PFSK-1 (cell line): Measurements from ENCODE around the gene ABR.

ENCODE experiments used
- FOXP2 ChIP-seq: optimal IDR thresholded peaks from 2 replicates; pipeline ENCODE3; 2011; ENCODE audit warnings: borderline replicate concordance, control low read depth, inconsistent platforms; ENCODE audit not compliant: insufficient read depth; ENCODE audit errors: extremely low read length, extremely low read depth
- POLR2AphosphoS5 ChIP-seq: IDR thresholded peaks from 2 replicates; pipeline ENCODE4 v1.6.1; 2012; ENCODE audit warnings: low read depth, mild to moderate bottlenecking, control low read depth, low read length, moderate library complexity
- SIN3A ChIP-seq: IDR thresholded peaks from 2 replicates; pipeline ENCODE4 v1.6.1; 2012; ENCODE audit warnings: mild to moderate bottlenecking, low read length, moderate library complexity, borderline replicate concordance; ENCODE audit not compliant: insufficient read depth
- TAF1 ChIP-seq: IDR thresholded peaks from 2 replicates; pipeline ENCODE4 v1.6.1; 2012; ENCODE audit warnings: low read length, control low read depth, borderline replicate concordance; ENCODE audit not compliant: insufficient read depth
- TF ChIP-seq, protein P1 (sequence below), 2 experiments: IDR thresholded peaks; 2 replicates each; pipeline versions ENCODE4 v1.6.1 to v1.8.0; 2011 to 2012; ENCODE audit warnings: low read depth in 2 of 2, low read length in 2 of 2, control low read depth in 1 of 2, inconsistent platforms in 1 of 2, mild to moderate bottlenecking in 1 of 2, moderate library complexity in 1 of 2; ENCODE audit not compliant: insufficient read depth in 1 of 2

Gene ABR

DNA sequence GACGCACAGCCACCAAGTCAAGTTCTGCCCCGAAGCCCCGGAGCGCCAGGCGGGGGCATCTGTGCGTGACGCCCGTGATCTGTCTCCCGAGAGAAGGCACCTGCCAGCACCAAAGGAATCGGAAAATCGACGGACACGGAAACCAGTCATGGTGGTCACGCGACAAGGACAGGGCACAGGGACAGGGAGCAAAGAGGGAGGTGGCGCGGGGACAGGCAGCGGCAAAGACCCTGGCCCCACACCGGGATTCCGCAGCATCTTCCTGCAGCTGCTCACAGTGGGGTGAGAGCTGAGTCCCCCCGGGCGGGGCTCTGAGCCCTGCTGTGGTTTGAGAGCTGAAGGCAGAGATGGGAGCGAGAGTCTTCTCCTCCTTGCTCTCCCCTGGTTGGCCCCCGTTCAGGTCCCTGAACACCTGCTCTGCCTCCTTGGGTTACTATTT, 56.4 kb downstream of the ABR start:
- no peak for TF ChIP-seq SIN3A

DNA sequence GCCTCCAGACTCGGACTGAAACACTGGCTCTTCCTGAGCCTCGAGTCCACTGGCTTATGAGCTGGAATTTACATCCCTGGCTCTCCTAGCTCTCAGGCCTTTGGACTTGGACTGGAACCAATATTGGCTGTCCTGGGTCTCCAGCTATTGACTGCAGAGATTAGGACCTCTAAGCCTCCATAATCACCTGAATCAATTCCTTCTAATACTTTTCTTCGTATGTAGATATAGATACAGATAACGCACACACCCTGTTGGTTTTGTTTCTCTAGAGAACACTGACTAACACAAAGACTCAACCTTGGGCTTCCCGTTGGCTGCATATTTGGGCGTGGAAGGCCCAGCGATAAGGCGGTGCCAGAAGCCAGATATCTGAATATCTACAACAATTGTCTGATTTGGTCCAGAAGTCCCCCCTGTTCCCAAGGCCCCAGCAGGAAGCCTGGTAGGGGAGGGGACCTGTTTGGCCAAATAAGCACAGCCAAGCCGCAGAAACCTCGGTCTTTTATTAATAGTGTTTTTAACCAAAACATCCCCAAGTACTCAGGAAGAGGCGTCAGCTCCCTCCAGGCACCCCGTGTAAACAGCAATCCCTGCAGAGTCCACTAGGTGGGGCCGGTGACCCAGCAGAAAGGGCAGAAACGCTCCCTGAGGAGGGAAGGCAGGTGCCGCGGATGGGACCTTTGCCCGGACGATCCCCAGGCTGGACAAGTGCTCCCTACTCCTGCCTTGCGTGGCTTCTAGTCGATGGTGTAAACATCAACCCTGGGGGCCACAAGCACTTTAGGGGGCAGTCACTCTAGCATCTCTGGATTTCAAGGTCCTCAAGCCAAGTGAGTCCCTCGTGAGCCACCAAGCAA, 57.0 kb downstream of the ABR start:
- TF ChIP-seq FOXP2 = peak; percentile 89
- TF ChIP-seq, protein P1, sequence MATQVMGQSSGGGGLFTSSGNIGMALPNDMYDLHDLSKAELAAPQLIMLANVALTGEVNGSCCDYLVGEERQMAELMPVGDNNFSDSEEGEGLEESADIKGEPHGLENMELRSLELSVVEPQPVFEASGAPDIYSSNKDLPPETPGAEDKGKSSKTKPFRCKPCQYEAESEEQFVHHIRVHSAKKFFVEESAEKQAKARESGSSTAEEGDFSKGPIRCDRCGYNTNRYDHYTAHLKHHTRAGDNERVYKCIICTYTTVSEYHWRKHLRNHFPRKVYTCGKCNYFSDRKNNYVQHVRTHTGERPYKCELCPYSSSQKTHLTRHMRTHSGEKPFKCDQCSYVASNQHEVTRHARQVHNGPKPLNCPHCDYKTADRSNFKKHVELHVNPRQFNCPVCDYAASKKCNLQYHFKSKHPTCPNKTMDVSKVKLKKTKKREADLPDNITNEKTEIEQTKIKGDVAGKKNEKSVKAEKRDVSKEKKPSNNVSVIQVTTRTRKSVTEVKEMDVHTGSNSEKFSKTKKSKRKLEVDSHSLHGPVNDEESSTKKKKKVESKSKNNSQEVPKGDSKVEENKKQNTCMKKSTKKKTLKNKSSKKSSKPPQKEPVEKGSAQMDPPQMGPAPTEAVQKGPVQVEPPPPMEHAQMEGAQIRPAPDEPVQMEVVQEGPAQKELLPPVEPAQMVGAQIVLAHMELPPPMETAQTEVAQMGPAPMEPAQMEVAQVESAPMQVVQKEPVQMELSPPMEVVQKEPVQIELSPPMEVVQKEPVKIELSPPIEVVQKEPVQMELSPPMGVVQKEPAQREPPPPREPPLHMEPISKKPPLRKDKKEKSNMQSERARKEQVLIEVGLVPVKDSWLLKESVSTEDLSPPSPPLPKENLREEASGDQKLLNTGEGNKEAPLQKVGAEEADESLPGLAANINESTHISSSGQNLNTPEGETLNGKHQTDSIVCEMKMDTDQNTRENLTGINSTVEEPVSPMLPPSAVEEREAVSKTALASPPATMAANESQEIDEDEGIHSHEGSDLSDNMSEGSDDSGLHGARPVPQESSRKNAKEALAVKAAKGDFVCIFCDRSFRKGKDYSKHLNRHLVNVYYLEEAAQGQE (IDR thresholded peaks at IDR 0.05; ENCODE audit: insufficient read depth in 1 of 2, low read depth in 2 of 2, low read length in 2 of 2) = no peak

DNA sequence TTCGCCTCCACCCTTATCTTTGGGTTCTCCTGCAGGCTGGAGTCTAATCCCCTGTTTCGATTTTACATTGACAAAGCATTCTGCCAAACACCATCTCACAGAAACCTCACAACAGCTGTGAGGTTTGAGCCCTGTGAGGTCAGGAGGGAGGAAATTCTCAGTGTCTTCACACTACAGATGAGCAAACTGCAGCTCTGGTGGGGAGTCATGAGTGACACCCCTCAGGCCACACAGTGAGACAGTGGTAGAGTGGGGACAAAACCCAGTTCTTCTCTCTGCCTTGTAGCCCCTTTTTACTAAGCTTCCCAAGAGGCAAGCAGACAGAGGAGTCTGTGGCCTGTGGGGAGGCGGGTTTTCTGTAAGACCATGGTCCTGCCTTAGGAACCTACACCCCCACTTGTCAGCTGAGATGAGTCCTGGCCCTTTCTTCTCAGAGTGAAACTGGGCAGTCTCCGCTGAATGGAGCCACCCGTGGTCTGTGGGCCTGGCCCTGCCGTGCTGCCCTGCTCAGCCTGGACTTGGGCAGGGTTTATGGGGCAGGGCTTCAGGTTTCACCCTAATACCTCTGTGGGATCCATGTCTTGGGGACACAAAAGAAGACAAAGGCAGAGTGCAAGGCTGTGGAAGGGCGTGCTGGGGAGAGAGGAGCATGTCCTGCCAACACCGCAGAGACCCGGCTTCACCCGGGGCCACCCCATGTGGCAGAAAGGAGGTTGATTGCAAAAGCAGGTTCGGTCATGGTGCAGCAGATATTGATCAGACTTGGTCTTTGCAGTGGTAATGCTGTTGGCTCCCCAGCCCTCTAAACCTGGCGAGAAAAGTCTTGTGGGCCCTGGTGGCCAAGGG, 59.0 kb downstream of the ABR start:
- no peak for TF ChIP-seq POLR2AphosphoS5
- no peak for TF ChIP-seq SIN3A
- TF ChIP-seq, protein P1 (IDR thresholded peaks at IDR 0.05; ENCODE audit: insufficient read depth in 1 of 2, low read depth in 2 of 2, low read length in 2 of 2) = no peak
- TF ChIP-seq TAF1 = no peak
- TF ChIP-seq FOXP2 = no peak

DNA sequence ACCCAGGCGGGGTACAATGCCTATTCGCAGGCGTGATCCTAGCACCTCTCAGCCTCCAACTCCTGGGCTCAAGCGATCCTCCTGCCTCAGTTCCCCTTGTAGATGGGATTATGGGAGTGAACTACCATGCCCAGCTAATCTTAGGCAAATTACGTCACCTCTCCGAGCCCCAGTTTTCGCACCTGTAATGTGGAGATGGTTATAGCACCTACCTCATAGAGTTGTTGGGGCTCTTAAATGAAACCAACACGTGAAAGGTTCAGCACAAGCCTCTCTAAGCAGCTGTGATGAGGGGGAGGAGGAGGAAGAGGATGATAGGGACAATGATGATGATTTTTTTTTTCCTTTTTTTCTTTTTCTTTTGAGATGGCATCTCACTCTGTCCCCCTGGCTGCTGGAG, 59.9 kb downstream of the ABR start:
- TF ChIP-seq FOXP2 (no peak), TAF1 (no peak)
- TF ChIP-seq, protein P1 (IDR thresholded peaks at IDR 0.05; ENCODE audit: insufficient read depth in 1 of 2, low read depth in 2 of 2, low read length in 2 of 2) = no peak

DNA sequence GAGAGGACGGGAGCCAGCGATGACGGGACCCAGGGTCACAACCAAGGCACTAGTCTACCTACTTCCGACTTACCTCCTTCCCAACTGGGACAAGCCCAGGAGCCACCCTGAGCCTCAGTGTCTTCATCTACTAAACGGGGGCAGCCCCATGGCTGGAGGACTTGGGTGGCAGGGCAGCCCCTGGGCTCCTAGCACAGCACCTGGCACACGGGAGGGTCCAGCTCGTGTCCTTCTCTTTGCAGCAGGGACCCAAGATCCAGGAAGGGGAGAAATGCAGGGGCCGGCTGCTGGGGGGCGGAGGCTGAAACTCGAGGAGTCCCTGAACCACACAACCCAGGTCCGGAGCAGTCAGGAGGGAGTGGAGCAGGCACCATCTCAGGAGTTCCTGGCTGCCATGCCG, 63.2 kb downstream of the ABR start:
- TF ChIP-seq FOXP2 = no peak
- no peak for TF ChIP-seq SIN3A
- no peak for TF ChIP-seq TAF1
- no peak for TF ChIP-seq POLR2AphosphoS5
- TF ChIP-seq, protein P1 (IDR thresholded peaks at IDR 0.05; ENCODE audit: insufficient read depth in 1 of 2, low read depth in 2 of 2, low read length in 2 of 2) = no peak
